K562 (cell line): ENCODE measurements around the gene TRIM23. TPM values are rescaled to one million over a fixed set of nuclear protein-coding genes. Genes with fewer than 3 reads are reported as not detected.
A peak's percentile ranks its signal among the peaks of the same experiment; 100 is the strongest.

ENCODE experiments used
- BRF1 ChIP-seq: IDR thresholded peaks from 3 replicates; pipeline ENCODE4 v1.6.1; 2011; ENCODE audit warnings: borderline replicate concordance, mild to moderate bottlenecking; ENCODE audit not compliant: insufficient read length; ENCODE audit errors: extremely low read depth
- CEBPZ ChIP-seq: fragments of 150-350 bp; IDR thresholded peaks from 2 replicates; pipeline ENCODE4 v1.6.1; 2014; ENCODE audit warnings: low read depth, mild to moderate bottlenecking, low read length, borderline replicate concordance
- E2F8 ChIP-seq: fragments of 450-650 bp; IDR thresholded peaks from 2 replicates; pipeline ENCODE4 v1.7.1; 2018; ENCODE audit warnings: mild to moderate bottlenecking, low read depth; ENCODE audit not compliant: partially characterized antibody
- ETS1 ChIP-seq: conservative IDR thresholded peaks from 2 replicates; pipeline ENCODE4 v1.6.1; 2011; ENCODE audit warnings: low read depth, mild to moderate bottlenecking, low read length; ENCODE audit not compliant: control insufficient read depth
- ETV1 ChIP-seq: fragments of 450-650 bp; conservative IDR thresholded peaks from 2 replicates; pipeline ENCODE4 v1.6.1; 2016; ENCODE audit warnings: missing genetic modification characterization, control low read depth, low read depth, missing compliant biosample characterization
- FOXM1 ChIP-seq, 2 experiments: fragments of 450-650 bp in 1 of 2; sonication (generic) in 1 of 2; formaldehyde crosslinking in 1 of 2; IDR thresholded peaks; 2 replicates each; pipeline versions ENCODE4 v1.6.1 to v1.9.0; 2017 to 2022; ENCODE audit warnings: low read depth in 2 of 2, mild to moderate bottlenecking in 2 of 2, missing genetic modification reagents in 1 of 2, moderate library complexity in 1 of 2
- HDAC2 ChIP-seq: fragments of 450-650 bp; IDR thresholded peaks from 2 replicates; pipeline ENCODE4 v1.6.1; 2016; ENCODE audit warnings: mild to moderate bottlenecking
- KAT8 ChIP-seq: fragments of 450-650 bp; IDR thresholded peaks from 2 replicates; pipeline ENCODE4 v1.6.1; 2016; ENCODE audit warnings: low read depth, mild to moderate bottlenecking
- NR2C2 ChIP-seq, 2 experiments: fragments of 200-800 bp in 1 of 2; sonication (Bioruptor generic) in 1 of 2; sonication (generic) in 1 of 2; formaldehyde crosslinking in 1 of 2; IDR thresholded peaks; 2 replicates each; pipeline versions ENCODE4 v1.6.1 to v1.8.0; 2016 to 2022; ENCODE audit warnings: mild to moderate bottlenecking in 1 of 2, missing compliant biosample characterization in 1 of 2, missing genetic modification characterization in 1 of 2, missing genetic modification reagents in 1 of 2
- TEAD1 ChIP-seq, 2 experiments: fragments of 450-650 bp in 1 of 2; sonication (generic) in 1 of 2; formaldehyde crosslinking; IDR thresholded peaks; 2 replicates each; pipeline versions ENCODE4 v1.4.0 to v1.8.0; 2020 to 2022; ENCODE audit warnings: mild to moderate bottlenecking in 2 of 2, missing genetic modification reagents in 1 of 2
- THRB ChIP-seq: fragments of 450-650 bp; formaldehyde crosslinking; conservative IDR thresholded peaks from 2 replicates; pipeline ENCODE4 v1.4.0; 2022; ENCODE audit warnings: mild to moderate bottlenecking, missing genetic modification characterization
- ZNF717 ChIP-seq: fragments of 250-450 bp; sonication (Bioruptor Pico); IDR thresholded peaks from 2 replicates; pipeline ENCODE4 v1.5.0; 2021
- polyA plus RNA-seq, 8 experiments: library from polyadenylated mRNA; depleted of rRNA in 4 of 8; stranded (reverse) in 5 of 8; unstranded in 3 of 8; fragments of >200 nt; fragmentation: Nextera tagmentation in 2 of 8; fragmentation: Illumina TruSeq in 1 of 8; extraction: Ambion mirVana in 2 of 8; extraction: Trizol in 1 of 8; gene quantifications; 2 replicates each; pipeline versions ENCODE4 v1.2.1 to v1.2.3, GENCODE V29; 2011 to 2014; ENCODE audit warnings: inconsistent platforms in 1 of 8, missing spikeins in 1 of 8
- total RNA-seq, 7 experiments: library from RNA; depleted of rRNA in 6 of 7; stranded (reverse); fragments of >200 nt in 6 of 7; fragmentation: Illumina TruSeq in 2 of 7; extraction: Trizol in 2 of 7; gene quantifications; 2 replicates each; pipeline versions ENCODE4 v1.2.1 to v1.2.3, GENCODE V29; 2011 to 2021; ENCODE audit warnings: low replicate concordance in 1 of 7

Gene TRIM23
- total and polyA plus RNA-seq, 9 of the 15 experiments (the other 6 are each of a cell fraction or from before 2014, with no cell fraction given) = 2.4 to 8.5 (median 4.9) TPM

GRCh38 chr5:65562731-65563701, 61.1 kb downstream of the TRIM23 start, which contains the start of the genes CENPK and PPWD1 (continued):
- TF ChIP-seq NR2C2 (CRISPR knock-in tag; IDR thresholded peaks at IDR 0.05) (no peak; the same call in 1 of the 2 replicates), NR2C2 (tag; IDR thresholded peaks at IDR 0.05) (peak; percentile 64), THRB (CRISPR knock-in tag) (peak; percentile 79; the same call in 1 of the 2 replicates), ETS1 (peak; percentile 38; the same call in 1 of the 2 replicates), ETV1 (tag) (0 out of 2 replicates have a peak, but pooled peaks have one; percentile 35), TEAD1 (CRISPR knock-in tag; IDR thresholded peaks at IDR 0.05) (0 out of 4 replicates have a peak, but pooled peaks of 1 of the 2 experiments have one; percentile 18), E2F8 (peak; percentile 83), FOXM1 (IDR thresholded peaks at IDR 0.05; ENCODE audit: low read depth) (peak; percentile 74; the same call in 1 of the 2 replicates), FOXM1 (CRISPR knock-in tag; IDR thresholded peaks at IDR 0.05; ENCODE audit: low read depth) (no peak), CEBPZ (no peak), HDAC2 (peak; percentile 92), BRF1 (no peak), ZNF717 (CRISPR knock-in tag) (no peak), KAT8 (no peak)
